ENCODE results near the gene NADSYN1.

GRCh38 chr11:71505001-71505400 is 52.0 kb downstream of the NADSYN1 start:
- no peak for TF ChIP-seq CTCF (IDR thresholded peaks at IDR 0.05; ENCODE audit: insufficient read depth, low read length, poor library complexity, severe bottlenecking)
- TF ChIP-seq EZH2phosphoT487 (conservative IDR thresholded peaks at IDR 0.05; ENCODE audit: low read length), result no peak

All from SU-DHL-6 (cell line).